ENCODE data around the gene RBM7.
A peak's percentile ranks its signal among the peaks of the same experiment; 100 is the strongest.

Gene RBM7

GRCh38 chr11:114438303-114438702, 37.8 kb downstream of the RBM7 start:
- no peak for TF ChIP-seq CTCF (conservative IDR thresholded peaks at IDR 0.05; ENCODE audit: low read depth, low read length)
- no peak for DNase-seq (ENCODE audit: low read depth)
- H3K4me3 ChIP-seq (ENCODE audit: low read length): no peak overlapping the region

- peak; percentile 32 for TF ChIP-seq CTCF (conservative IDR thresholded peaks at IDR 0.05; ENCODE audit: low read depth, low read length)
- peak within 1 kb of the TSS; percentile 91 for H3K4me3 ChIP-seq (ENCODE audit: low read length)
- peak; percentile 80 for DNase-seq (ENCODE audit: low read depth)
These were observed 39.0 kb downstream of the RBM7 start, which contains the start of gene REXO2 for GRCh38 chr11:114439229-114440120. TSS of gene REXO2 (plus strand) at chr11:114439467. CDS start at chr11:114439529, 62 bp downstream.

- no peak for TF ChIP-seq CTCF (conservative IDR thresholded peaks at IDR 0.05; ENCODE audit: low read depth, low read length)
- peak overlapping the region; percentile 91 for H3K4me3 ChIP-seq (ENCODE audit: low read length)
- no peak for DNase-seq (ENCODE audit: low read depth)
These were observed 39.8 kb downstream of the RBM7 start for GRCh38 chr11:114440121-114440860.

- peak overlapping the region; percentile 91 for H3K4me3 ChIP-seq (ENCODE audit: low read length)
- DNase-seq (ENCODE audit: low read depth): no peak
These were observed 40.7 kb downstream of the RBM7 start for GRCh38 chr11:114440971-114441763.

GRCh38 chr11:114441921-114442320, 41.5 kb downstream of the RBM7 start:
- DNase-seq (ENCODE audit: low read depth): no peak
- H3K4me3 ChIP-seq (ENCODE audit: low read length): no peak overlapping the region
- no peak for TF ChIP-seq CTCF (conservative IDR thresholded peaks at IDR 0.05; ENCODE audit: low read depth, low read length)

More at GRCh38 chr11:114440971-114441763, 40.7 kb downstream of the RBM7 start:
- TF ChIP-seq CTCF (conservative IDR thresholded peaks at IDR 0.05; ENCODE audit: low read depth, low read length): no peak

- H3K4me3 ChIP-seq (ENCODE audit: low read length): no peak overlapping the region
- TF ChIP-seq CTCF (conservative IDR thresholded peaks at IDR 0.05; ENCODE audit: low read depth, low read length): no peak
- DNase-seq (ENCODE audit: low read depth): no peak
These were observed 42.1 kb downstream of the RBM7 start for GRCh38 chr11:114442536-114442935.
